Posterior vena cava (tissue), 2 donors: ENCODE data around the gene NXPH4. TPM values are rescaled to one million over a fixed set of nuclear protein-coding genes. Genes with fewer than 3 reads are reported as not detected.

Experiments
- DNase-seq: peaks from one replicate; pipeline ENCODE4 v3.0.0-alpha.2; 2020; ENCODE audit warnings: low spot score
- intact Hi-C, 2 donors: fragments of 100-400 bp; cut with DNase I; formaldehyde crosslinking; loops; one replicate each; pipeline versions ENCODE4 v1.14.1 to v1.14.2; 2022 to 2023
- total RNA-seq, 2 donors: library from RNA; stranded (reverse); fragmentation: NEBNext Ultra II Directional; extraction: Animal tissue kit (Norgen Biotek cat#: 25700); gene quantifications; one replicate each; pipeline ENCODE4 v1.2.1, GENCODE V29; 2021
- donor health status: DM: yes; HTN: yes; CAD: no.
- donor health status: DM: yes; HTN: yes; CAD: no.

NXPH4 gene
- total RNA-seq, 2 donors from 2014 or later = 0.24 to 0.79 TPM

DNA sequence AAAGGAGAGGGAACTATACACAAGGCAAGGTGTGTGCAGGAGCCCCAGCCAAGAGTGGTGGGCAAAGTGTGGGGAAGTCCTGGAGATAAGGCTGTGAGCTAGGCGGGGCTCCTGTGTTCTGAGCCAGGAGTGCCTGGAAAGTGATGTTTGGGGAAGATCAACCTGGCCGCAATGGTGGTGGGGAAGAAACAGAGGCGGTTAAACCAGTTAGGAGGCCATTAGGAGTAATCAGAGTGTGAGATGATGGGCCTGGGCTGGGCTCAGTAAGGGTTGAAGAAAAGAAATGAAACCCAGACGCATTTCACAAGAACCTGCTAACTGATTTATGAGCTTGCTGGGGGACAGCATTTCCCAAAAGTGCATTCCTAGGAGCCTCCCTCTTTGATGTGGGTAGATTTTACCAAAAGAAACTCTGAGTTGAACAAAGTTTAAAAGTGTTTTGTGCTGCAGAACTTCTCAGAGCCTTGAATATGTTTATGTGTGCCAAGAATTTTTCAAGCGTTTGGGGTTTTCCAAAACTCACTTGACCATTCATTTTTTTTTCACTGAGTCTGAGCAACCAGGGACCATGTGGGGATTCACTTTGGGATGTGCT, 34.9 kb upstream of the NXPH4 start:
- no peak for DNase-seq

DNA sequence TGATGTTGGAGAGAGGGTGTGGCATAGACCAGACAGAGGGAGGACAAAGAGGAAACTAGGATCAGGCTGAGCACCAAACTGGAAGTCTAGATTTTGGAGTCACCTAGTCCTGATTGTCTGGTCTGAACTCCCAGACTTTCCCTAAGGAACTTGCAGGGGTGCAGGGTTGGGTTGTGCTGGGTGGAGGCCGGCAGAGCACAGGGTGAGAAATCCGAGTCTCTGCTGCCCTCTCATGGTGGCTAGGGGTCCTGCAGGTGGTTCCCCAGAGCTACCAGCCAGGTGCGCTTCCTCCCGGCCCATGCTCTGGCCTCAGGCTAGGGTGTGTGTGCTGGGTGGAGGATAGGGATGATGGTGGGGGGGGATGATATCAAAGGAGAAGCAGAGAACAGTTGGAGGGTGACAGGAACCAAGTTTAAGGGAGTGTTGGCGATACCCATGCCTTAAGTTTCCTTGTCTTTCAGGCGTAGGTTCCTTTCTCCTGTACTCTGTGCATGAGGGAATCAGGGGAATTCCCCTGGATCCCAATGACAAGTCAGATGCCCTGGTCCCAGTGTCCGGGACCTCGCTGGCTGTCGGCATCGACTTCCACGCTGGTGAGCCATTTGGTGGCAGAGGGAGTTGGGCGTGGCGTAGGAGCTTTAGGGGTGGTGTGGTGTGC, 33.5 kb upstream of the NXPH4 start:
- DNase-seq = no peak
- intact Hi-C loops = no loop called here

More for the DNA sequence above, 34.9 kb upstream of the NXPH4 start:
- intact Hi-C loops = no loop called here

DNA sequence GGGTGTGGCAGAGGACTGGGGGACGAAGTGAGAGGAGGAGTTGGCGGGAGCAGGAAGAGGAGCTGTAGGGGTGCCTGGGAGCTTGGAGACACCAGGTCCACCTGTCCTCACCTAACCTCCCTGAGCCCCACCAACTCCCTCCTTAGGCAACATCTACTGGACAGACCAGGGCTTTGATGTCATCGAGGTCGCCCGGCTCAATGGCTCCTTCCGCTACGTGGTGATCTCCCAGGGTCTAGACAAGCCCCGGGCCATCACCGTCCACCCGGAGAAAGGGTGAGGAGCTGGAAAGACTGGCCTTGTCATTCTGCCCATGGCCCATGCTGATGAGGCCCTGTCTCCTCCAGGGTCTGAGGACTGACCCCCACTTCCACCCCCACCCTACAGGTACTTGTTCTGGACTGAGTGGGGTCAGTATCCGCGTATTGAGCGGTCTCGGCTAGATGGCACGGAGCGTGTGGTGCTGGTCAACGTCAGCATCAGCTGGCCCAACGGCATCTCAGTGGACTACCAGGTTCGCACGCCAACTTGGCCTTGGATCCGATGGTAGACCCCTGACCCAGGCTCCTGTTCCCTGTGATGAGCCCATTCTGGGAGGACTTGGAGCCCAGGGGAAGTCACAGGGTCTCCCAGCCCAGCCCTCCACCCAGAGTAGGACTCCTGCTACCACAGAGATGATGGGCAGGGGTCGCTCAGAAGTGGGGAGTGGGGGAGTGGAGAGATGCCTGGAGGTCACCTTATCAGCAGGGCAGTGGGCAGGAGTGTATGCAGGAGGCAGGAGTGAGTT, 32.5 kb upstream of the NXPH4 start:
- intact Hi-C loops = loop anchor here in 1 of 2 donors (2.0 kb wide), 1 partner anchor 59 kb away; no protein-coding TSS in a partner anchor
- DNase-seq = no peak

DNA sequence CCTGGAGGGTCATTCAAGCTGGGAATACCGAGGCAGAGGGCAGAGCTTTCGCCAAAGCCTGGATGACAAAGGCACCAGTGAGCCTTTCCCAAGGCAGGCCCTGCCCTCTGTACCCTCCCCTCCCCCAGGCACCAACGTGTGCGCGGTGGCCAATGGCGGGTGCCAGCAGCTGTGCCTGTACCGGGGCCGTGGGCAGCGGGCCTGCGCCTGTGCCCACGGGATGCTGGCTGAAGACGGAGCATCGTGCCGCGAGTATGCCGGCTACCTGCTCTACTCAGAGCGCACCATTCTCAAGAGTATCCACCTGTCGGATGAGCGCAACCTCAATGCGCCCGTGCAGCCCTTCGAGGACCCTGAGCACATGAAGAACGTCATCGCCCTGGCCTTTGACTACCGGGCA, 31.2 kb upstream of the NXPH4 start:
- intact Hi-C loops = loop anchor here in 1 of 2 donors (2.0 kb wide), 1 partner anchor 61 kb away; no protein-coding TSS in a partner anchor
- no peak for DNase-seq

DNA sequence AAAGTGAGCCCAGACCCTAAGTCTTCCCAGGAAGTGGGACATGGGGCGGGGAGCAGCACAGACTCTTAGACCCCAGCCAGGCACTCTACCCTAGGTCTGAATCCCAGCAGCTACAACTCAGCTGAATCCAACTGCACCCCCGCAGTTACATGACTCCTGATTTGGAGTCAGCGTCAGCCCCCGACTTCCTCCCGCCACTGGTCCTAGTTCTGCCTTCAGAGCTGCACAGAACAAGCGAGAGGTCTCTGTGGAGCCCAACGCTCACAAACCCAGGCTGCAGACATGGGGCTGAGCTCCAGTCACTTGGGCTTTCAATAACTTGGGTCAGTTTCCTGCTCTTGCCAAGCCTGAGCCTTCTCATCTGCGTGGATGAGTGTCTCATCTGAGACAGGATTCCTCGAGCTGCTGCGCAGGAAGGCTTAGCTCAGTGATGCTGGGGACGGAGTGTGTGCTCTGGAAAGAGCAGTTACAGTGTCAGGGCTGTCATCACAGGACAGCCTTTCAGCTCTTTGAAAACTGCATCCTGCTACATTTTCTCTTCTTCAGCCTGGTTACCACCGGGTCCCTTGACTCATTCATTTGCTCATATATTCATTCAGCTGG, 30.6 kb upstream of the NXPH4 start:
- no peak for DNase-seq
- intact Hi-C loops = loop anchor here in 1 of 2 donors (2.0 kb wide), 1 partner anchor 61 kb away; no protein-coding TSS in a partner anchor

DNA sequence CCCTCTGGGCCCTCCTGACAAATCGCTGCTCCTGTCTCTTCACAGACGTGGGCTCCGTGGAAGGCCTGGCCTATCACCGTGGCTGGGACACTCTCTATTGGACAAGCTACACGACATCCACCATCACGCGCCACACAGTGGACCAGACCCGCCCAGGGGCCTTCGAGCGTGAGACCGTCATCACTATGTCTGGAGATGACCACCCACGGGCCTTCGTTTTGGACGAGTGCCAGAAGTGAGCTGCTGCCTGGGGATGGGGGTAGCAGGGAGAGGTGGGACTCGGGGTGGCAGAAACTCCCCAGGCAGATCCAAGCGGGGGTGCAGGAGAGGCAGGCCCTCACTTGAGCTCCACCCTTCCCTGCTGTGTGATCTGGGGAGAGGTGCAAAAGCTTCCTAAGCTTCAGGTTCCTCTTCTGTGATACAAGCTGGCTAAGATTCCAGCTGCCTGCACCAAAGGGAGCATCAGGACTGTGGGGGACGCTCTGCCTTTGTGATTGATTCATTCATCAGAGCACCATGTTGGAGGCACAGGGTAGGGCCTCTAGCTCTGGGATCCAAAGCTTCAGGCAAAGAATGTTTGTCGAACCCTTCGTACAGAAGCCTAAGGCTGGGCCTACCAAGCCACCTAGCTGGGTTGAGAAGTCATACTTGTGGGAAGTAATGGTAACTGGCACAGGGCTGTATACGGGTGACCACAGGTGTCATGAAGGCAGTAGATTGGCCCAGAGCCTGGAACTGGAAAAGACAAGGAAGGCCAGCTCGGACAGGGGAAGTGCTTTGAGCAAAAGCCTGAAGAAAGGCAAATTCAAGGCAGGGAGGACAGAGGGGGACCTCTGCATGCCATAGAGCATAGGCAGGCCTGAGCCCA, 29.1 kb upstream of the NXPH4 start:
- DNase-seq = no peak
- intact Hi-C loops = no loop called here

DNA sequence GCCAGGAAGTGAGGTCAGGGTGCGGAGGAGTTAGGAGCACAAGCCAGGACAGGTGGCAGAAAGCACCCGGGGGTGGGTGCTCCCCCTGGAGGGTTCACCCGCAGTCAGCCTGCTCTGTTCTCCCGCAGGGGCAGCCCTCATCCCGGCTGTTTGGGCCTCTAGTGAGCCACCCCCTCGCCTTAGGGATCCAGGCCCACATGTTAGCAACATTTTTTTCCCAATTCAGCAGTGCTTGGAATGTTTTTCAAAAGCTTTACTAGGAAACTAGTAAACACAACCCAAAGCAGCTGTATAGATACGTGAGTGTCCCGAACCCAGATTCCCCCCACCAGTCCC, 28.5 kb upstream of the NXPH4 start:
- intact Hi-C loops = no loop called here
- DNase-seq = no peak

DNA sequence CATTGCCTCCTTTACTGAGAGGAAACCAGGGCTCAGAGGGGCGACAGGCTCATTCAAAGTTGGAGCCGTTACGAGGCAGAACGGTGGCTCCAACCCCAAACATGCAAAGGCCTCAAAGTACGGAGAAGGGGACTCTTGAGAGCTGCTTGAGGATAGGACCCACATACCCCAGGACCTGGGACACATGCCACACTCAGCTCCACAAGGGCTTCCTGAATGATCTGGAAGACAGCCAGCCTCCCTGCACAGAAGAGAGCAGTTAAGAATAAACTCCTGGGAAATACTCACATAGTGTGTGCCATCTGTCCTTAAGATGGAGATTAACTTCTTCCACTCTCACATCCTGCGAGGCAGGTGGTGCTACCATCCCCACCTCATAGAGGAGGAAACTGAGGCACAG, 26.6 kb upstream of the NXPH4 start:
- no peak for DNase-seq
- intact Hi-C loops = no loop called here

DNA sequence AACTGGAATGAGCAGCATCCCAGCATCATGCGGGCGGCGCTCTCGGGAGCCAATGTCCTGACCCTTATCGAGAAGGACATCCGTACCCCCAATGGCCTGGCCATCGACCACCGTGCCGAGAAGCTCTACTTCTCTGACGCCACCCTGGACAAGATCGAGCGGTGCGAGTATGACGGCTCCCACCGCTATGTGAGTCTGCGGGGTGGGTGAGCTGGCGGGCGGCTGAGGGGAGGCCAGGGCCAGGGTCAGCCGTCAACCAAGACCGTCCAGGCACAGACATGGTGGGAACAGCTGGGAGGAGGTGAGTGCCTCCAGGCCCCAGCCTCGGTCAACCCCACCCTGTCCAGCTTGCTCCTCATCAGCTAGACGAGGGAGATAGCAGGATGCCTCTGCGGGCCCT, 25.8 kb upstream of the NXPH4 start:
- intact Hi-C loops = no loop called here
- no peak for DNase-seq

DNA sequence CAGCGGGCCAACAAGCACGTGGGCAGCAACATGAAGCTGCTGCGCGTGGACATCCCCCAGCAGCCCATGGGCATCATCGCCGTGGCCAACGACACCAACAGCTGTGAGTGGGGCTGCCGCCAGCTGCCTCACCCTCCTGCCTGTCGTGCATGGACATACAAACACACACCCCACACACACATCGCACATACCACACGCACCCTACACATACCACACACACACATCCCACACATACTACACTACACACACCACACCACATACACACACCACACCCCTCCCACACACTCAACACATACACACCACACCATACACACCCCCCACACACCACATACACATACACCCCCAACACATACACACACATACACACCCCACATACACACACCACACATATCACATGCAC, 25.2 kb upstream of the NXPH4 start:
- no peak for DNase-seq
- intact Hi-C loops = no loop called here

DNA sequence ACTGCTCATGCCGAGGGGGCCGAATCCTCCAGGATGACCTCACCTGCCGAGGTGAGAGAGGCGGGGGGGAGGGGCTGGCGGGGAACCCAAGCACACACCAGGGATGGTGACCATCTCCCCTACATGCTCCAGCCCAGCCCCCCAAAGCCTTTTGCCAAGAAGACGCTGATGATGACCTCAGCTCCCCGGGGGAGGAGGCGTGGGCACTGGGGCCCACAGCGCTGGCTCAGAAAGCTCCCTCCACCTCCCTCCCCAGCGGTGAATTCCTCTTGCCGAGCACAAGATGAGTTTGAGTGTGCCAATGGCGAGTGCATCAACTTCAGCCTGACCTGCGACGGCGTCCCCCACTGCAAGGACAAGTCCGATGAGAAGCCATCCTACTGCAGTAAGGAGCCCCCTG, 23.7 kb upstream of the NXPH4 start:
- no peak for DNase-seq
- intact Hi-C loops = no loop called here

DNA sequence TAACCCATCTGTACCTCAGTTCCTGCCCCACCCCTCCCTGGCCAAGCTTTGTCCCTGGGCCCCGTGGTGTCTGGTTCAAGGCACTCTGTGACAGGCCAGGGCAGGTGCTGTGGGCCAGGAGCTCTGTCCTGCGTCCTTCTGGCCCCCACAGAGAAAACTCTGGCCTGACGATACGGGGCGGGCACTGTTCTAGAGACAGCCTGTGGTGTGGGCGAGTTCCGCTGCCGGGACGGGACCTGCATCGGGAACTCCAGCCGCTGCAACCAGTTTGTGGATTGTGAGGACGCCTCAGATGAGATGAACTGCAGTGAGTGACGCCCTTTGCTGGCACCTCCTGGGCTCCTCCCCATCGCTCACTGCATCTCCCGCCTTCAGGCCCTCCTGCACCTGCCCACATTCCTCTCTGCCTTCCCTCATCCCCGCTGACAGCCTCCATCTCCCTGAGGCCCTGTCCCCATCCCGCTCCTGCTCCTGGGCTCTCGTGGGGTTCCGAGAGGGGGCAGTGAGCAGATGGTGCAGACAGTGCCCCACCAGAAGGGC, 22.8 kb upstream of the NXPH4 start:
- DNase-seq = no peak
- intact Hi-C loops = no loop called here

DNA sequence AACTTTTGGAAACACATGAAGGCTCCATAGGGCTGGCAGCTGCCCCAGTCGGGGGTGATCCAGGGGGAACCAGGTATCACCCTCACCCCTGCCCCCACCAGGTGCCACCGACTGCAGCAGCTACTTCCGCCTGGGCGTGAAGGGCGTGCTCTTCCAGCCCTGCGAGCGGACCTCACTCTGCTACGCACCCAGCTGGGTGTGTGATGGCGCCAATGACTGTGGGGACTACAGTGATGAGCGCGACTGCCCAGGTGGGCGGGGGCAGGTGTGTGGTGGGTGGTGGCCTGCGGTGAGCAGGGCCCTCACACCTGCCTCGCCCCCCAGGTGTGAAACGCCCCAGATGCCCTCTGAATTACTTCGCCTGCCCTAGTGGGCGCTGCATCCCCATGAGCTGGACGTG, 22.3 kb upstream of the NXPH4 start:
- DNase-seq = no peak
- intact Hi-C loops = no loop called here

DNA sequence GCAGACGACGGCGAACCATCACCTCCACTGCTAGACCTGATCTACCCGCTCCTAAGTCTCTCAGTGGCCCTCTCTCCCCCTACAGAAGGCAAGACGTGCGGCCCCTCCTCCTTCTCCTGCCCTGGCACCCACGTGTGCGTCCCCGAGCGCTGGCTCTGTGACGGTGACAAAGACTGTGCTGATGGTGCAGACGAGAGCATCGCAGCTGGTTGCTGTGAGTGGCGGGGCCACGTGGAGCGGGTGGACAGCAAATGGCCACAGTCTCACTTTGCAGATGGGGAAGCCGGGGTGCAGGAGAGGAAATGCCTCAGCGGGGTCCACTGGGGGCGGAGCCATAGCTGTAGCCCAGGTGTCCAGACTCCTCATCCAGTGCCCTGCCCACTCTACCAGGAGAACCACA, 21.4 kb upstream of the NXPH4 start:
- intact Hi-C loops = no loop called here

DNA sequence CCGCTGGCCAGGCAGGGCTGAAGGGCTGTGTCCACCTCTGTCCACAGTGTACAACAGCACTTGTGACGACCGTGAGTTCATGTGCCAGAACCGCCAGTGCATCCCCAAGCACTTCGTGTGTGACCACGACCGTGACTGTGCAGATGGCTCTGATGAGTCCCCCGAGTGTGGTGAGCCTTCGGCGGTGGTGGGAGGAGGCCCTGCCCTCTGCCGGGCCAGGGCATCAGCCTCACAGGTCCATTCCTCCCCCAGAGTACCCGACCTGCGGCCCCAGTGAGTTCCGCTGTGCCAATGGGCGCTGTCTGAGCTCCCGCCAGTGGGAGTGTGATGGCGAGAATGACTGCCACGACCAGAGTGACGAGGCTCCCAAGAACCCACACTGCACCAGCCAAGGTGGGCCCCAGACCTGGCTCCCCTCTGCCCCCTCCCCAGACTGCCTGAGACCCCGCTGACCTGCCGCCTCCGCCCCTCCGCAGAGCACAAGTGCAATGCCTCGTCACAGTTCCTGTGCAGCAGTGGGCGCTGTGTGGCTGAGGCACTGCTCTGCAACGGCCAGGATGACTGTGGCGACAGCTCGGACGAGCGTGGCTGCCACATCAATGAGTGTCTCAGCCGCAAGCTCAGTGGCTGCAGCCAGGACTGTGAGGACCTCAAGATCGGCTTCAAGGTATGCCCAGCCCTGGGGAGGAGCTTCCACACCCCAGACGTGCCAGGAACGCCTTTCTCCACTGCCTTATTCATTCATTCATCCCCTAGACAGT, 20.8 kb upstream of the NXPH4 start:
- intact Hi-C loops = no loop called here
- DNase-seq = no peak

More for the DNA sequence above, 21.4 kb upstream of the NXPH4 start:
- no peak for DNase-seq

DNA sequence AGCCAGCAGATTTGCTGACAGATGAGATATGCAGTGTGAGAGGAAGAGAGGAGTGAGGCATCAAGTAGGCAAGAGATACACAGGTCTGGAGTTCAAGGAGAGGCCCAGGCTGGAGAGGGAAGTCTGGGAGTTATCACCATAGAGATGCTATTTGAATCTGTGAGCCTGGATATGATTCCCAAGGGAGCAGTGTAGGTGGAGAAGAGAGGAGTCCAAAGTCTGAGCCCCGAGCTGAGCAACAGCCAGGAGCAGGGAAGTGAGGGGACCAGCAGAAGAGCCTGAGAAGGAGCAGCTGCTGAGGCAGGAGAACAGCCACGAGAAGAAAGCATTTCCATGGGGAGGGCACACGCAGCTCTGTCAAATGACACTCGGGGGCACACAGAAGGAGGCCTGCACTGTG, 20.2 kb upstream of the NXPH4 start:
- no peak for DNase-seq
- intact Hi-C loops = no loop called here

DNA sequence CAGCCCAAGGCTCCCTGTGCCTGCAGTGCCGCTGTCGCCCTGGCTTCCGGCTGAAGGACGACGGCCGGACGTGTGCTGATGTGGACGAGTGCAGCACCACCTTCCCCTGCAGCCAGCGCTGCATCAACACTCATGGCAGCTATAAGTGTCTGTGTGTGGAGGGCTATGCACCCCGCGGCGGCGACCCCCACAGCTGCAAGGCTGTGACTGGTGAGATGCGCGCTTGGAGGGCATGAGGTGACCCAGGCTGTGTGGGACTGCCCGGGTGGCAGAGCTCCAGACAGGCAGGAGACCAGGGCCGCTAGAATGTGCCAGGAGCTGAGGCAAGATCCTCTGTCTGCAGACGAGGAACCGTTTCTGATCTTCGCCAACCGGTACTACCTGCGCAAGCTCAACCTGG, 19.6 kb upstream of the NXPH4 start:
- intact Hi-C loops = no loop called here
- DNase-seq = no peak

DNA sequence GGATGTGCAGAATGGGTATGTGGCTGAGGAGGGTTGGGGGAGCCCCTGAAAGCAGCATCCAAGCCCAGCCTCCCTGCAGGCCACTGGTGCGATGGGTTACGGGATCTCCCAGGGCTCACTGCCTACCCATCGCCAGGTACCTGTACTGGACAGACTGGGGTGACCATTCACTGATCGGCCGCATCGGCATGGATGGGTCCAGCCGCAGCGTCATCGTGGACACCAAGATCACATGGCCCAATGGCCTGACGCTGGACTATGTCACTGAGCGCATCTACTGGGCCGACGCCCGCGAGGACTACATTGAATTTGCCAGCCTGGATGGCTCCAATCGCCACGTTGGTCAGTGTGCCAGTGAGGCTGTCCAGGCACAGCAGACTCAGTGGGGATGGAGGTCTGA, 18.3 kb upstream of the NXPH4 start:
- intact Hi-C loops = no loop called here
- DNase-seq = no peak
